Ovary (tissue), 3 donors: Measurements from ENCODE around the gene SPECC1.

Experiments
- EP300 ChIP-seq: sonication (generic); formaldehyde crosslinking; IDR thresholded peaks from one replicate; pipeline ENCODE4 v1.6.1; 2017; ENCODE audit warnings: antibody characterized with exemption
- POLR2A ChIP-seq: fragments of 450-650 bp; IDR thresholded peaks from one replicate; pipeline ENCODE4 v1.6.1; 2017; ENCODE audit warnings: antibody characterized with exemption, mild to moderate bottlenecking, moderate library complexity
- TF ChIP-seq, protein P1 (sequence below), 3 donors: fragments of 450-650 bp in 2 of 3; fragments of 200-600 bp in 1 of 3; IDR thresholded peaks; one replicate each; pipeline versions ENCODE4 v1.5.1 to v1.8.0; 2016 to 2022; ENCODE audit warnings: antibody characterized with exemption in 3 of 3, mild to moderate bottlenecking in 1 of 3
- donor health status: DM: no; HTN: no; CAD: no.

DNA sequence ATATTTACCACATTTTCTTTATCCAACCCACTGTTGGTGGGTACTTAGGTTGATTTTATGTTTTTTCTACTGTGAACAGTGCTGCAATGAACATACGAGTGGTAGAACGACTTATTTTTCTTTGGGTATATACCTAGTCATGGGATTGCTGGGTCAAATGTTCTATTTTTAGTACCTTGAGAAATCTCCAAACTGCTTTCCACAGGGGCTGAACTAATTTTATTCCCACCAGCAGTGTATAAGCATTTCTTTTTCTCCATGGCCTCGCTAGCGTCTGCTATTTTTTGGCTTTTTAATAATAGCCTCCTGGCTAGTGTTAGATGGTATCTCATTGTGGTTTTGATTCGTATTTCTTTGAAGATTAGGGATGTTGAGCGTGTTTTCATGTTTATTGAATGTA, 255.8 kb downstream of the SPECC1 start:
- TF ChIP-seq POLR2A (no peak), EP300 (no peak)
- TF ChIP-seq, protein P1, sequence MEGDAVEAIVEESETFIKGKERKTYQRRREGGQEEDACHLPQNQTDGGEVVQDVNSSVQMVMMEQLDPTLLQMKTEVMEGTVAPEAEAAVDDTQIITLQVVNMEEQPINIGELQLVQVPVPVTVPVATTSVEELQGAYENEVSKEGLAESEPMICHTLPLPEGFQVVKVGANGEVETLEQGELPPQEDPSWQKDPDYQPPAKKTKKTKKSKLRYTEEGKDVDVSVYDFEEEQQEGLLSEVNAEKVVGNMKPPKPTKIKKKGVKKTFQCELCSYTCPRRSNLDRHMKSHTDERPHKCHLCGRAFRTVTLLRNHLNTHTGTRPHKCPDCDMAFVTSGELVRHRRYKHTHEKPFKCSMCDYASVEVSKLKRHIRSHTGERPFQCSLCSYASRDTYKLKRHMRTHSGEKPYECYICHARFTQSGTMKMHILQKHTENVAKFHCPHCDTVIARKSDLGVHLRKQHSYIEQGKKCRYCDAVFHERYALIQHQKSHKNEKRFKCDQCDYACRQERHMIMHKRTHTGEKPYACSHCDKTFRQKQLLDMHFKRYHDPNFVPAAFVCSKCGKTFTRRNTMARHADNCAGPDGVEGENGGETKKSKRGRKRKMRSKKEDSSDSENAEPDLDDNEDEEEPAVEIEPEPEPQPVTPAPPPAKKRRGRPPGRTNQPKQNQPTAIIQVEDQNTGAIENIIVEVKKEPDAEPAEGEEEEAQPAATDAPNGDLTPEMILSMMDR (IDR thresholded peaks at IDR 0.05), result no peak
